NAMALWA (cell line): ENCODE results near the gene GABRR1.
"Not testable (repeated sequence)": the region's sequence is repeated elsewhere in the genome, so short reads cannot be mapped to it uniquely, and the experiment has no call there.

ENCODE experiments used
- DNase-seq: peaks from one replicate; pipeline ENCODE4 v3.0.0-alpha.2; 2015; ENCODE audit warnings: low spot score

GABRR1 gene

DNA sequence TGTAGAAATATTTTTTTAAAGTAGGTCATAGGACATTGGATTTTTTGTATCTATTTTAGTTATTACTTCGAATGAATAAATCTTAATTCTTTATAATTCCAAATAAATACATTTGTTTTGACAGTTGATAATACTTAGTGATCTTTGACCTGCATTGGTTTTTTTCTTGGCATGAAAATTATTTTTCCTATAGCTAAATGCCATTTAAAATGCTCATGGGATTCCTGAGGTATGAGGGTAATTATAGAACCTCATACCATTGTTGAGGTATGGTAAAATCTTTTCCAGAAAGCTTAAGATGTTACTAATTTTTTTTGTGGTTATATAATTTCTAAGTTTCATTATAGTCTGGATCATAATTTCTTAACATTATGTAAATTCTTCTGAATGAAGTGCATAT, 63.0 kb downstream of the GABRR1 start:
- no peak for DNase-seq

DNA sequence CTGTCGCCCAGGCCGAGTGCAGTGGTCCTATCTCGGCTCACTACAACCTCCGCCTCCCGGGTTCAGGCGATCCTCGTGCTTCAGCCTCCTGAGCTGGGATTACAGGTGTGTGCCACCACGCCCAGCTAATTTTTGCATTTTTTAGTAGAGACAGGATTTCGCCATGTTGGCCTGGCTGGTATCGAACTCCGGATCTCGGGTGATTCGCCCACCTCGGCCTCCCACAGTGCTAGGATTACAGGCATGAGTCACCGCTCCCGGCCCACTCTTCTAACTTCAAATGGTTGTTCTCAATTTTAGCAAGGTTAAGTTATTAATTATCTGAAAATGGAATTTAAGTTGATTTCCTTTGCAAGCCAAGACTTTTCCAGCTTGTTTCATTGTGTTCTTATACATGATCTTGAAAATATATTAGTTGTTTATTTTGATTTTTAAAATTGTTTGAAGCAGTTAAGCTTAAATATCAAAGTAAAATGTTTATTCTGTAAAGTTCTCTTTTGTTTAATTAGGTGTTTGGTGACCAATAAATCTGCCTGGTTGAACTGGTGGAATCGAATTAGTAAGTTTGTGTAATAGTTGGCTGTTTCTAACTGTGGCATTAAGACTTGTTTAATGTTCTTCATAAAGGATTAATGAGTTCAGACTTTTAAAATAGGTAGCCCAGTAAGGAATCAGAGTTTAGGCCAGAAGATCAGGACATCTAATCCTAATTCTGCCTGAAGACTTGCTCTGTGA, 69.0 kb downstream of the GABRR1 start:
- DNase-seq, result no peak

DNA sequence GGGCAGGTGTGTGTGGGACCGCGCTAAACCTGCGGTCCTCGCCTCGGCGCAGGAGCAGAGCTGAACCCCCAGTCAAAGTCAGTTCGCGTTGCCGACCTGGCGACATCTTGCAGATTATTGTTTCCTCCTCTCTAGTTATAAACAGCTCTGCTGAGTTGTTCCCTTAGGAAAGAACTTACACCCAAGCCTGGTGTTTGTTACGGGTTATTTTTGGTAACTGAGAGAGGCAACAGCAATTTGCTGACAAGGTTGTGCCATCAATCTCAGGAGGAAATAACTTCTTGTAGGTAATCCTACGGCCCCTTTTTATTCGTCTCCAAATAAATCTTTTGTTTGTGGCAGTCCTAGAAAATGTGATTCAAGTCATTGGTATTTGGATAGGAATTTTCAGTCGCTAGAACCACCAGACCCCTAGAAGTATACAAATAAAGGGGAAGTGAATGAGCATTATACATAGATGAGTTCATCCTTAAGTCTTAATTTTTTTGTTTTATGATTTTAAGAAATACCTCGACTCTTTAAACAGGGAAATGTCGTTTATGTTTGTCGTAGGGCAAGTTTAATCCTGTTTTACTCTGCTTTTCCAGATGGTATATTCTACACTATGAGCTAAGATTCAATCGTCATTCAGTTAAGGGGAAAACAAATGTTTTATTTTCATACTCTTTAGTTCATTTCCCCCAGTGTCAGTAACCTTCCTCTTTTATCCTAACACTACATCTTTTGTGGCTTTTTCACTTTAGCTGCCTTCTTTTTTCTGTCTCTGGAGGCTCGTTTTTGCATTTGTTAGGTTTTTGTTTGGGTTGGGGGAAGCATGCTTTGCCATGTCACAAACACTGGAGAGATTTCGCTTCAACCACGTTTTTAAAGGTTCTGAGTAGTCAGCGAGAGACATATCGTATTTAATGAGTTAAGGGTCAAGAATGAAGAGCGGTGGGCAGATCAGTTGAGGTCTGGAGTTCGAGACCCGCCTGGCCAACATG, 70.1 kb downstream of the GABRR1 start:
- peak; percentile 65 for DNase-seq

DNA sequence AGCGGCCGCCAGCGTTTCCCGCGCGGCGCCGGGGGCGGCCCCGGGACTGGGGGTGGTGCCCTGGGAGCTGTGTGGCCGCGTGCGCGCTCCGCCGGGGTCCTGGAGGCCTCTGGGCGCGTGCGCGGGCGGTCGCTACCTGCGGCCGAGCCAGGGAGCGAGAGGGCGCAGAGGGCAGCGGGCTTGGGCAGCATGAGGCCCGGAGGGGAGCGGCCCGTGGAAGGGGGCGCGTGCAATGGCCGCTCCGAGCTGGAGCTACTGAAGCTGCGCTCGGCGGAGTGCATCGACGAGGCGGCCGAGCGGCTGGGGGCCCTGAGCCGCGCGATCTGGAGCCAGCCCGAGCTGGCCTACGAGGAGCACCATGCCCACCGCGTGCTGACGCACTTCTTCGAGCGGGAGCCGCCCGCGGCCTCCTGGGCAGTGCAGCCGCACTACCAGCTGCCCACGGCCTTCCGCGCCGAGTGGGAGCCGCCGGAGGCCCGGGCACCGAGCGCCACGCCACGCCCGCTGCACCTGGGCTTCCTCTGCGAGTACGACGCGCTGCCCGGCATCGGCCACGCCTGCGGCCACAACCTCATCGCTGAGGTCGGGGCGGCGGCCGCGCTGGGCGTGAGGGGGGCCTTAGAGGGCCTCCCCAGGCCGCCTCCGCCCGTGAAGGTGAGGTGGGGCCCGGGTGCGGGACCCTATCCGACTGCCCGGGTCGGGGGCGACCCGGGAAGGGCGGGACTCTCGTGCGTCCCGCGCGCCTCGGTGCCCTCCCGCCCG, 71.0 kb downstream of the GABRR1 start, which contains the start of gene PM20D2:
Gene PM20D2 (plus strand): TSS at position 100 of the 762 bp plus-strand sequence. CDS start 90 bp downstream, at position 190.
- DNase-seq, result peak; percentile 86

DNA sequence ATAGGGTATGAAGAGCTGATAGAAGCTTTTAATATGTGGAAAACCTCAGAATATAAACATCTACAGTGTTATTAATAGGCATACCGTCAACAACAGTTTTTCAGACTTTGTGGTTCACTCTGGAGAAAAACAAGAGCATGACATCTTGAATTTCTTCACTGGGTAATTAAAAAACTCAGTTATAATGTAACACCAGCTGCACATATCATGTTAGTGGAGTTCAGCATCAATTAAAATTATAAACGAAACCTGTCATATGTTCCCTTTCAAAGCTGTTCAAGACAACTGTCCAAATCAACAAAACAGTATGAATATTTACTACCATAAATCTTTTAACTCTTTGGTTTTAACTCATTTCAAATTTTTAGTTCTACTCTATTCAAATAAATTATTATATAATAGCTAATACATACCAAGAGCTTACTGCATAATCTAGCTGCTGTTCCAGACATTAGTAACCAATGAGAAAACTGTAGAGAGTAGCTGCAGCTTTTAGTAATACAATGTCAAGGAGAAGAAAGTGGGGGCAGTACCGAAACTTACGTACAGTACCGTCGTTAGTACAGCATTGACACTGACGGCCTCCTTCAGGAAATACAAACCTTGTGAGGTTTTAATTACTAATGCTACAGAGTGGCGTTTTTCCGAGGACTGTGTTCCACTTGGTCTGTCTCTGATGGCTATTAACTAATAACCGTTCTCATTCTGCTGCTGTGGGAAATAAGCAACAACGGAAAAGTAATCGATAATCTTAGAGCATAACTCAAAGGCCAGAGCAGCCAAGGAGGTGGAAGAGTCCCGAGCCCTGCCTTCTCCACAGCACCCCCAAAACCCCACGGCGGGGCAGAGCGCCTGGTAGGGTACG, 71.8 kb downstream of the GABRR1 start:
- DNase-seq, result peak; percentile 90

DNA sequence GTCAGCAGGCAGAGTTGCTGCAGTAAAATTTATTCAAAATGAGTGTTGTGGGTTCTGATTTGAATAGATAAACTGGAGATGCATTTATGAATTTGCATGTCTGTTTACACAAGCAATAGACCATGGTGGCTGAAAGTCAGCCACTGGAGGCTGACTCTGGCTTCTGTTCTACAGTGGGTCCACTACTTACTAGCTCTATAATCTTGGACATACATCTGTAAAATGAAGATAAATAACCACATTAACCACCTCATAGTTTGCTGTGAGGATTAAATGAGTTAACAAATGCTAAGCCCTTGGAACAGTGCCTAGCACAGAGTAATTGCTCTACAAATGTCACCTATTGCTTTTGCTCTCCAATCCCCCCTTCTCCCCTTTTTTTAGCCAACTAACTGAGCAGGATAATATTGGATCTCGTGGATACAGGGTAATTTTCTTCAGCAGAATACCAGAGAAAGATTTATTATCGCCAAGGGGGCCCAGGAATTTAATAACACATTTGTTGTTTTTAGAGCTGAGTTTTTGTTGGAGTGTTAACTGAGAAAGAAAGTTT, 72.7 kb downstream of the GABRR1 start:
- peak; percentile 71 for DNase-seq

DNA sequence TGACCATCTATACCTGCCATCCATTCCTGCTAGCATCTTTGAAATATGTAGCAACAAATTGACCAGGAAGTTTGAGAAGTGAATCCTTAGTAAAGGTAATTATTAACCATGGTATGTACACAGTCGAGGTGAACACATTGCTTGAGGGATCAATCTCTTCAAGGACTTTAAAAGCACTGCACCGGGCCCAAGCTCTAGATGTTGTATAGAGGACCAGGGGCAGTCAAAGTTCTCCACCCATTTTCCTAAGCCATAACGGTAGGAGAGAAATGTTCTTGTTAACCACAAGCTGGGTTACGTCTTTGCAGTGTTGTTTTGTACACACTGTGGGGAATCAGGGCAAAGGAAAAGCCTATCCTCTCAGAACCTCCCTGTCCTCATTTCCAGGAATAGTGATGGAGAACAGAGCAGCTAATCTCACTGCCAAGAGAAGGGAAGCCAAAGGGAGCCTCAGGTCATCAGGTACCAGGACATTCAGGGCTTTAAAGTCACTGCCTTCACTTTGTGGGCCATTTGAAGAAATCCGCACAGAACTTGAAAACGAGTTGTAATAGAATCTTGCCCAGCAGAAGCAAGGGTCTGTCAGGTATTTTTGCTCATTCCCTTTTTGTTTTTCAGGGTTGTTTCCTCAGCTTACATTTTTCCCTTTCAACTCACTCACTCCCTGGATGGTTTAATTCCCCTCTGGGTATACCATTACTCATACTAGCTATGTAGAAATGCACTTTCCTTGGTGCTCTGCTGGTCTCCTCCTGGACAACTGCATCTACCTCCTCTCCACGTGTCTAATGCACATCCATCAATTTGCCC, 76.6 kb downstream of the GABRR1 start:
- no peak for DNase-seq

DNA sequence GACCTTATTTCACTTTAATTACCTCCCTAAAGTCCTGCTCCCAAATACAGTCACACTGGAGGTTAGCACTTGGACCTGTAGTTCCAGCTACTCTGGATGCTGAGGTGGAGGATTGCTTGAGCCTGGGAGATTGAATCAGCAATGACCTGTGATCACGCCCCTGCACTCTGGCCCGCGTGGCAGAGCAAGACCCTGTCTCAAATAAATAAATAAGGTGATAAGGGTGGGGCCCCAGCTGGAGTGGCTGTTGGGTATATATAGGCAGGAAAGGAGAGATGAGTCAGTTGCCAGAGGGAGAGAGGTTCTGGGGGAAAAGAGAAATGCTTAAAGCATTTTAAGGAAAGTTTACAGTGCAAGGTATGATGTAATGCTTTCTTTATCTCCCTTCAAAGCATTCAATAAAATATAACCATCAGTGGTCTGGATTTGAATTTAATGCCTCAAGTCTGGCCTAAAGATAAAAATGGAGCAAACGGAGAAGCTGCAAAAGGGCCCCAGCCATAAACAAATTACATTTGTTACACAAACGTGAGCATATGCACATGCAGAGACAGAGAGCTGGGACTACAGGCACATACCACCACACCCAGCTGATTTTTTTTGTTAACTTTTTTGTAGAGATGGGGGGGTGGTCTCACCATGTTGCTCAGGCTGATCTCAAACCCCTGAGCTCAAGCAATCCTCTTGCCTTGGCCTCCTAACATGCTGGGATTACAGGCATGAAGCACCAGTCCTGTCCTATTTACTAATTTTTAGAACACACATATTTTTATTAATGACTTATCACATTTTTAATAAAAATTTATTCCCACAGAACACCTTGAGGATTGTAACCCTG, 77.4 kb downstream of the GABRR1 start:
- no peak for DNase-seq

DNA sequence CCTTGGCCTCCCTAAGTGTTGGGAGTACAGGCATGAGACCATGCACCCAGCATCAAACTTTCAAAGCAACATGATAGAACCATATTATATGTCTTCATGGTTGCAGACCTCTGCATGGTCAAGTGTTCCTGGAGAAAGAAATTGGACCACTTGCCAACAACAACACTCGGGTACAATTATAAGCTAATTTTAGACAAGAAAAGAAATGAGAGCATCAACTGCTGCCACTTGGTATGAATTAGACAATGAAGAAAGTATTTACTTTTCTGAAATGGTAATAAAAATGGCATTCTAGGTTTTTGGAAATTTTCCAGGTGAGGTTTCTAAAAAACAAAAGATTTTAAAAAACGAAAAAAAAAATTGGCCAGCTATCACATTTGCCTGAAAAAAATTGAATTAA, 79.0 kb downstream of the GABRR1 start:
- DNase-seq, result no peak

DNA sequence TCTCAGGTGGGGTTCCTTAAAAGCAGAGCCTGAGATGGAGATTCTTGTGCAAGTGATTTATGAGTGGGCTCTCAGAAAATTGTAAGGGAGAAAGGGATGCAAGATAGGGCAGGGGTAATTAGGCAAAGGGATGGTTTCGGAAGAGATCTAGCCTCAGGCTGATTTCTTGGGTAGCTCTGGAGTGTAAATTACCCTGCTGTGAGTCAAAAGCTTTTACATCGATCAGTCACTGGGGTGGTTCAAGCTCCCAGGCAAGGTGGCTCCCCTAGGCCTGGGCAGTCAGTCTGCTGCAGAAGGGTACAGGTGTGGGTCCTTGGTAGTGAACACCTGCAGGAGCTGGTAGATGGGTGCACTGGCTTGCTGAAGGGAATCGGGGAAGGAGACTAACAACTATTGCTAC, 82.4 kb downstream of the GABRR1 start:
- DNase-seq, result no peak

DNA sequence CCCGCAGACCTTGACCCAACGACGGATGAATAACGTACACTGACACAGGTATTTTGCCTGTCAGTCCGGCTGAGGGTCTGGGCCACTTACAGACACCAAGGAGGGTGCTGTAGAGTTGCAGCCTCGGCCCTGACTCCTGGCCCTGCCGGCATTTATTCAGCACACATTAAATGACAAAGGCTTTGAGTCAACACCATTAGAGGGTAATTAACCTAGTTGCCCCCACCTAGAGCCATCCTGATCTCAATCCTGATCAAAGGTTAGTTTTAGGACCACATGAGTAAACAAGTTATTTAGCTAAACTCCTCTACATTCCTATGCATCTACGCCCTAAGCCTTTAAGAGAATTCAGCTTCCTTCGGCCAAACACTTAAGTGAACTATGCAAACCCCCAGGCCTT, 83.2 kb downstream of the GABRR1 start:
- no peak for DNase-seq

DNA sequence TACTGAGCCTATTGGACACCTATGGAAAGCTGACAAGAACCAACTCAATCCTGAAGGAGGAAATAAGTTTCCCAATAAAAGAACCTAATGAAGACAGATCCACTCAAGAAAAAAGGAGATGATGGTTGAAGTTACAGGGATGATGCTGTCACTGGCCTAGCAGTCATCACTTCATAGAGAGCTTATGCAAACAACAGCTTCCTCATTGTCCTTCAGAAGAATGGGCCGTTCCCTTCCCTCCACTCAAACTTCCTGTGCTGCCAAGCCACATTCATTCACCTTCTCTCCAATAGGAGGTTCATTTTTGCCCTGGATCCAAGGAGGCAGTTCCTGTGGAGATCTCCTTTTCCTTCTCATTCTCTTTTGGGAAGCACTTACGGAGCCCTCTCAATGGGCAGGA, 85.1 kb downstream of the GABRR1 start:
- DNase-seq, result no peak

DNA sequence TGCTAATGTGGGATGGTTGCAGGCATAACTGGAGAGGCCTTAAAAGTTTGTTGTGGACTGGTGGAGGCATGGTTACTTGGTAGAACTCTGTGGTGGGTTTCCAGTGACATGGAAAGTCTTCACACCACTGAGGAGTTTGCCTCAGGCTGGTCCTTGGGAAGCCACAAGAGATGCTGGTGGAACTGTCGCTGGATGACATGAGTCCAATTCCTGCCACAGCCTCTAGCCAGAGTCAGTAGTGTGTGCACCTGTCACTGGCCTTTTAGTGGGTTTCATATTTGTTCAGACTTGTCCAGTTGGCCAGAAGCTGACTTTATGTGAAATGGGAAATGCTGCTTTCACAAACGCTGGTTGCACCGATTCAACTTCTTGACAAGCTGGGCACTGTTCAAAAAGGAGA, 85.6 kb downstream of the GABRR1 start:
- no peak for DNase-seq

DNA sequence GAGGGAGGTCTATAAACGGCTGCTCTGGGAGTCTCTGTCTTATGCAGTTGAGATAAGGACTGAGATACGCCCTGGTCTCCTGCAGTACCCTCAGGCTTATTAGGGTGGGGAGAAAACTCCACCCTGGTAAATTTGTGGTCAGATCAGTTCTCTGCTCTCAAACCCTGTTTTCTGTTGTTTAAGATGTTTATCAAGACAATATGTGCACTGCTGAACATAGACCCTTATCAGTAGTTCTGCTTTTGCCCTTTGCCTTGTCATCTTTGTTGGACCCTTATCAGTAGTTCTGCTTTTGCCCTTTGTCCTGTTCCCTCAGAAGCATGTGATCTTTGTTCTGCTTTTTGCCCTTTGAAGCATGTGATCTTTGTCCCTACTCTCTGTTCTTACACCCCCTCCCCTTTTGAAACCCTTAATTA, 88.9 kb downstream of the GABRR1 start:
- not testable (repeated sequence) for DNase-seq
